RWPE2 (cell line): ENCODE measurements around the gene VWA3B.
"Not testable (repeated sequence)": the region's sequence is repeated elsewhere in the genome, so short reads cannot be mapped to it uniquely, and the experiment has no call there.

Experiments
- ATAC-seq: fragments of 200-7000 bp; cut with Tn5 transposase; 3 replicates; pipeline ENCODE4 v1.9.1; 2021; ENCODE audit warnings: low read depth
- DNase-seq: peaks from one replicate; pipeline ENCODE4 v3.0.0-alpha.2; 2020; ENCODE audit warnings: low spot score
- H3K27ac ChIP-seq: fragments of 450-650 bp; 2 replicates; pipeline ENCODE4 v1.5.1; 2017; ENCODE audit warnings: mild to moderate bottlenecking; ENCODE audit not compliant: poor library complexity, severe bottlenecking
- H3K27me3 ChIP-seq: fragments of 250-450 bp; sonication (Bioruptor Pico); 2 replicates; pipeline ENCODE4 v1.5.1; 2021; ENCODE audit warnings: mild to moderate bottlenecking, moderate library complexity; ENCODE audit not compliant: insufficient read depth, poor library complexity, severe bottlenecking
- H3K36me3 ChIP-seq: fragments of 250-450 bp; sonication (Bioruptor Pico); 2 replicates; pipeline ENCODE4 v1.5.1; 2020; ENCODE audit warnings: low read depth, mild to moderate bottlenecking, moderate library complexity
- H3K4me1 ChIP-seq: fragments of 250-450 bp; sonication (Bioruptor Pico); 2 replicates; pipeline ENCODE4 v1.5.1; 2021; ENCODE audit warnings: mild to moderate bottlenecking, moderate library complexity; ENCODE audit not compliant: insufficient read depth, poor library complexity, severe bottlenecking
- H3K4me3 ChIP-seq: fragments of 250-450 bp; sonication (Bioruptor Pico); 2 replicates; pipeline ENCODE4 v1.5.1; 2021; ENCODE audit warnings: mild to moderate bottlenecking, moderate library complexity; ENCODE audit not compliant: severe bottlenecking
- H3K9me3 ChIP-seq: fragments of 250-450 bp; sonication (Bioruptor Pico); 2 replicates; pipeline ENCODE4 v1.5.1; 2021; ENCODE audit warnings: mild to moderate bottlenecking, moderate library complexity; ENCODE audit not compliant: severe bottlenecking
- CTCF ChIP-seq: fragments of 450-650 bp; IDR thresholded peaks from one replicate; pipeline ENCODE4 v1.5.1; 2017; ENCODE audit warnings: mild to moderate bottlenecking, moderate library complexity; ENCODE audit not compliant: poor library complexity, severe bottlenecking

The VWA3B gene

GRCh38 chr2:98040331-98040939 lies 46.5 kb upstream of the VWA3B start:
- no peak for ATAC-seq
- no peak for DNase-seq
- Histone ChIP-seq H3K9me3 (no peaks in the 10 kb centered on the region), H3K4me3 (no peak overlapping the region), H3K27ac (no peak overlapping the region), H3K4me1 (no peaks in the 10 kb centered on the region), H3K36me3 (no peaks in the 10 kb centered on the region), H3K27me3 (no peaks in the 10 kb centered on the region)
- TF ChIP-seq CTCF, result no peak

GRCh38 chr2:98043101-98043500 lies 43.9 kb upstream of the VWA3B start:
- Histone ChIP-seq H3K27ac (no peak overlapping the region), H3K4me1 (no peaks in the 10 kb centered on the region), H3K9me3 (no peaks in the 10 kb centered on the region), H3K27me3 (no peaks in the 10 kb centered on the region), H3K4me3 (no peak overlapping the region), H3K36me3 (no peaks in the 10 kb centered on the region)
- no peak for TF ChIP-seq CTCF
- no peak for DNase-seq
- ATAC-seq, result no peak

GRCh38 chr2:98044730-98045129 lies 42.2 kb upstream of the VWA3B start:
- ATAC-seq, H3K36me3 ChIP-seq, H3K9me3 ChIP-seq, H3K27ac ChIP-seq, DNase-seq, H3K4me1 ChIP-seq, H3K4me3 ChIP-seq, H3K27me3 ChIP-seq: not testable (repeated sequence)

GRCh38 chr2:98050070-98050469 lies 36.9 kb upstream of the VWA3B start:
- DNase-seq, result no peak
- 0 out of 3 replicates have a peak, but pooled peaks have one; percentile 60 for ATAC-seq
- TF ChIP-seq CTCF, result no peak

GRCh38 chr2:98058191-98058975 lies 28.6 kb upstream of the VWA3B start:
- H3K9me3 ChIP-seq, result no peaks in the 10 kb centered on the region
- DNase-seq (no peak), ATAC-seq (no peak)
- no peaks in the 10 kb centered on the region for H3K36me3 ChIP-seq
- no peak for TF ChIP-seq CTCF
- H3K27ac ChIP-seq, result no peak overlapping the region
- H3K4me1 ChIP-seq, result no peaks in the 10 kb centered on the region
- H3K4me3 ChIP-seq, result no peak overlapping the region
- H3K27me3 ChIP-seq, result no peaks in the 10 kb centered on the region

More at GRCh38 chr2:98050070-98050469, 36.9 kb upstream of the VWA3B start:
- Histone ChIP-seq H3K36me3 (no peaks in the 10 kb centered on the region), H3K4me3 (no peak overlapping the region), H3K27me3 (no peaks in the 10 kb centered on the region), H3K27ac (no peak overlapping the region), H3K9me3 (no peaks in the 10 kb centered on the region), H3K4me1 (no peaks in the 10 kb centered on the region)
